Measurements from ENCODE around the gene OR1F1. TPM values are rescaled to one million over a fixed set of nuclear protein-coding genes. Genes with fewer than 3 reads are reported as not detected.
A peak's percentile ranks its signal among the peaks of the same experiment; 100 is the strongest.
"Not testable (repeated sequence)": the region's sequence is repeated elsewhere in the genome, so short reads cannot be mapped to it uniquely, and the experiment has no call there.

The OR1F1 gene
- total RNA-seq, 2 donors from 2014 or later: not detected

DNA sequence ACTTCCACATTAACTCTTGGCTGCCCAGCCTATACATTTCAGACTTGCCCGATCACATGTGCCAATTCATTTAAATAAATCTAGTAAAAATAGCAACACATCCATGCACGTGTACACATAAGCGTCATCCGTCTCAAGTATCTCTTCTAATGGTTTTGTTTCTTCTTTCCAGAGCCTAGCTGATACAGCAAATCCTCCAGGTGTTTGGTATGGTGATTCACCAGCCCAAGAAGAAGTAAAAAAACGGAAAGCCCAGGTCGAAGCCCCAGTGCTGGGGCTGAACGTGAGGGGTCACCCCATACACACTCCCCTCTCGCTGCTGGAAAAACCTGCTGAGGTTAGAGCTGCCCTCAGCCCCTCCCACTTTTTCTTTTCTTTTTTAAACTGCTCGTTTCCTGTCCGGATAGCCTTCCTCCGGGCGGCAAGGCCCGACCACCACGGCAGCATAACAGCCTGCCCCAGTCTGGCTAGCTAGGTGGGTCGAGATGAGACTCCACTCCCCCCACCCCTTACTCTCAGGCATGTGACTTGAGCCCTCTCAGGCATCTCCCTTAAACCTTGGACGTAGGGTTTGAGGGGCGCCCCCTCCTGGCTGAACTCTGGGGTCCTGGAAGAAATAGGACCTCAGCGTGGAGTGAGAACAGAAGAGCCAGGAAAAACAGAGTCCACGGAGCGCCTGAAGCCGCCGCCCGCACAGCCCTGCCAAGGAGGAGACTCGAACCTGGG, 13.9 kb upstream of the OR1F1 start:
- Mint-ChIP-seq H3K9me3 (no peaks in the 10 kb centered on the region), H3K36me3 (no peaks in the 10 kb centered on the region), H3K27ac (peak overlapping the region; percentile 69 to 88), H3K27me3 (peaks cover 35 to 36% of the 10 kb centered on the region in 2 donors), H3K4me1 (ENCODE audit: low read depth in 2 of 2) (peaks cover 25 to 31% of the 10 kb centered on the region in 2 donors), H3K4me3 (peak overlapping the region; percentile 76)
- peak; percentile 62 for DNase-seq (ENCODE audit: low spot score)
- no peak for ATAC-seq

DNA sequence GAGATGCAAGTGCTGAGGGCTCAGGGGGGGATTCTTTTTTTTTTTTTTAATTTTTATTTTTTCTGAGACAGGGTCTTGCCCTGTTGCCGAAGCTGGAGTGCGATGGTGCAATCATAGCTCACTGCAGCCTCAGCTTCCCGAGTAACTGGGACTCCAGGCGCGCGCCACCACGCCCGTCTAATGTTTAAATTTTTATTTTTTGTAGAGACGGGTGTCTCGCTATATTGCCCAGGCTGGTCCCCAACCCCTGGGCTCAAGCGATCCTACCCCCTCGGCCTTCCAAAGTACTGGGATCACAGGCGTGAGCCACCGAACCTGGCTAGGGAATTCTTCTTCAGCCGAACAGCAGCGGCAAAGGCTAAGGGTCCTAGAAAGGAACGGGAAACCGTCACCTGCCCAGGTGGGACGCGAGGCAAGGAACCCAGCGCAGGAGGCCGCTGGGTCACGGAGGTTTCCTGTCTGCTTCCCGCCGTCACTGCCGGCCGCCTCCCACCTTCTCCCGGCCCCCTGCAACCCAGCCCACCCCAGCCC, 13.3 kb upstream of the OR1F1 start:
- DNase-seq (ENCODE audit: low spot score) (no peak), ATAC-seq (no peak)
- Mint-ChIP-seq H3K36me3 (no peaks in the 10 kb centered on the region), H3K4me1 (ENCODE audit: low read depth in 2 of 2) (peaks cover 25 to 31% of the 10 kb centered on the region in 2 donors), H3K9me3 (no peaks in the 10 kb centered on the region), H3K27ac (peak overlapping the region; percentile 69 to 88), H3K27me3 (peaks cover 41 to 43% of the 10 kb centered on the region in 2 donors), H3K4me3 (peak overlapping the region; percentile 76)

DNA sequence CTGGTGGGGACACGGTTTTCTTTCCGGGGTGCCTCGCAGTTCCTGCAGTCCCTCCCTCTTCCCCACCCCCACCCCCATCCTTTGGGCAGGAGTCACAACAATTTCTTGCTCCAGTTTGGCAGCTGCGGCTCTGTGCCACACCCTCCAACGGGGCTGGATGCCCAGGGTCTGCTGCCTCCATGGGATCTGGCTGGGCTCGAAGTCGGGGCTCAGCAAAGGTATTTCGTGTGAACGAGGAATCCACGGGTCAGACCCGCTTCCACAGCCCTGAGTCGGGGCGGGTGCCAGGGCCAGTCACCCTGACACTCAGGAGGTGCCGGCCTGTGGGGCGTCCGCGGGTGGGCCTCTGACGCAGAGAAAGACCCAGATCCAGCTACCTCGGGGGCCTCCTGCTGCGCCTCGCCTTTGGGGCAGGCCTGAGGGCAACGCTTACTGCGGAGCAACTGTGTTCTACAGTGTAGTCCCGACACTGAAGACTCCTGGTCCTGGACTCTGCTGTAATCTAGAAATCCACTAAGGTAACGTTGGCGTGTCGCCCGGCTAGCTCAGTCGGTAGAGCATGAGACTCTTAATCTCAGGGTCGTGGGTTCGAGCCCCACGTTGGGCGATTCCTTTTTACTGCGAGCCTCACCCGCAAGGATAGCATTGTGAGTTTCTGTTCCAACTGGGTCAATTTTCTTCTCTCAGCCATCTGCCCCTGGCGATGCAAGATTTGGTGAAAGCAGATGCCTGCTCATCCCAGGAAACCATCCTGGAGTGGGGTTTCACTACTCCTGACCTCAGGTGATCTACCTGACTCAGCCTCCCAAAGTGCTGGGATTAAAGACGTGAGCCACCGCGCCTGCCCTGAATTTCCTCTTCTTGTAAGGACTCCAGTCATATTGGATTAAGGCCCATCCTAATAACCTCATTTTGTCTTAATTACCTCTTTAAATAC, 12.6 kb upstream of the OR1F1 start:
- Mint-ChIP-seq H3K27ac (peak overlapping the region in 1 of 2 donors; percentile 41), H3K9me3 (no peaks in the 10 kb centered on the region), H3K4me1 (ENCODE audit: low read depth in 2 of 2) (peaks cover 27 to 31% of the 10 kb centered on the region in 2 donors), H3K27me3 (peaks cover 48 to 49% of the 10 kb centered on the region in 2 donors), H3K36me3 (no peaks in the 10 kb centered on the region), H3K4me3 (peak overlapping the region; percentile 42)
- DNase-seq (ENCODE audit: low spot score): no peak
- peak in 1 of 2 donors; percentile 36 for ATAC-seq

DNA sequence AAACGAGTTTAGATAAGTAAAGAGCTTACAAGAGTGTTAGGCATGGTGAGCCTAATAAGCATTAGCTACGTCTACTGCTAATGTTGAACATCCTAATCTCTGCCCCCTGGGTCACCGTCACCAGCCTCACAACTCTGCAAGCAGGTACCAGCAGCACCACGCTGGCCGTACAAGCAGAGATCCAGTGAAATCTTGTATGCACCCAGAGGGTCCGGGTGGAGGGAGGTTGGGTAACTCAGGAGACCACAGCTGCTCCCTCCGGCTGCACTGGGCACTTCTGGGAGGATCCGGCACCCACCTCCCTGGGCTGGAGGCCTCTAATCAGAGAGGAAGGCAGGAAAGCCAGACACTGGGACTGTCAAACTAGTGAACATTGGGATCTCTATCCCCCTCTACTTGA, 8.4 kb upstream of the OR1F1 start:
- Mint-ChIP-seq H3K27ac (no peak overlapping the region), H3K36me3 (no peaks in the 10 kb centered on the region), H3K27me3 (peaks cover 49 to 62% of the 10 kb centered on the region in 2 donors), H3K4me3 (no peak overlapping the region), H3K9me3 (no peaks in the 10 kb centered on the region), H3K4me1 (ENCODE audit: low read depth in 2 of 2) (peaks cover 19 to 27% of the 10 kb centered on the region in 2 donors)
- ATAC-seq (no peak), DNase-seq (ENCODE audit: low spot score) (no peak)

DNA sequence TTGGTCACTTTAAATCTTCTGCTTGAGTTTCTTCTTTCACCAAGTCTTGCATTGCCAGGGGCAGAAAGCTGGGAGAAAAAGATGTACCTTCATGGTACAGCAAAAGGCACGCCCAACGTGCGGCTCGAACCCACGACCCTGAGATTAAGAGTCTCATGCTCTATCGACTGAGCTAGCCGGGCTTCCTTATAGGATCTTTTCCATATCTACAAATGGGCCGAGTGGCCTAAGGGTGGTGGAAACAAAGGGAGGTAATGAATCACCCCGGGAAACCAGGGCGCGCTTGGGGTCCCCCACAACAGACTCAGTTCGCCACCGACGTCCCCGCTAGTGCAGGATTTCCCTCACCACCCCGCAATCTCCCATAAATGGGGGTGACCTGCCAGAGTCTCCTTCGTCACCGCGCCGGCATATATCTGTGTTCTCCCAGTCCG, 7.5 kb upstream of the OR1F1 start:
- H3K9me3 Mint-ChIP-seq: no peaks in the 10 kb centered on the region
- no peak overlapping the region for H3K27ac Mint-ChIP-seq
- H3K27me3 Mint-ChIP-seq: peaks cover 49 to 64% of the 10 kb centered on the region in 2 donors
- H3K36me3 Mint-ChIP-seq: no peaks in the 10 kb centered on the region
- ATAC-seq: no peak
- peaks cover 19 to 25% of the 10 kb centered on the region in 2 donors for H3K4me1 Mint-ChIP-seq (ENCODE audit: low read depth in 2 of 2)
- H3K4me3 Mint-ChIP-seq: no peak overlapping the region
- no peak for DNase-seq (ENCODE audit: low spot score)

DNA sequence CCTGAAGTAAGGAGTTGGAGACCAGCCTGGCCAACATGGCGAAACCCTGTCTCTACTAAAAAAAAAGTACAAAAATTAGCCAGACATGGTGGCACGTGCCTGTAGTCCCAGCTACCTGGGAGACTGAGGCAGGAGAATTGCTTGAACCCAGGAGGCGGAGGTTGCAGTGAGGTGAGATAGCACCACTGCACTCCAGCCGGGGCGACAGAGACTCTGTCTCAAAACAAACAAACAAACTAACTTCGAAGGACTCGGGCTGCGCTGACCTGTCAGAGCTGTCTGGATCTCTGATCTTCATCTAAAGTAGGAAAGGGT, 5.8 kb upstream of the OR1F1 start:
- not testable (repeated sequence) for H3K36me3 Mint-ChIP-seq; H3K9me3 Mint-ChIP-seq; ATAC-seq; DNase-seq (ENCODE audit: low spot score)
- peak overlapping the region; percentile 85 for H3K4me3 Mint-ChIP-seq
- peaks cover 19 to 23% of the 10 kb centered on the region in 2 donors for H3K4me1 Mint-ChIP-seq (ENCODE audit: low read depth in 2 of 2)
- H3K27ac Mint-ChIP-seq: peak overlapping the region; percentile 79 to 80
- peaks cover 50 to 68% of the 10 kb centered on the region in 2 donors for H3K27me3 Mint-ChIP-seq

DNA sequence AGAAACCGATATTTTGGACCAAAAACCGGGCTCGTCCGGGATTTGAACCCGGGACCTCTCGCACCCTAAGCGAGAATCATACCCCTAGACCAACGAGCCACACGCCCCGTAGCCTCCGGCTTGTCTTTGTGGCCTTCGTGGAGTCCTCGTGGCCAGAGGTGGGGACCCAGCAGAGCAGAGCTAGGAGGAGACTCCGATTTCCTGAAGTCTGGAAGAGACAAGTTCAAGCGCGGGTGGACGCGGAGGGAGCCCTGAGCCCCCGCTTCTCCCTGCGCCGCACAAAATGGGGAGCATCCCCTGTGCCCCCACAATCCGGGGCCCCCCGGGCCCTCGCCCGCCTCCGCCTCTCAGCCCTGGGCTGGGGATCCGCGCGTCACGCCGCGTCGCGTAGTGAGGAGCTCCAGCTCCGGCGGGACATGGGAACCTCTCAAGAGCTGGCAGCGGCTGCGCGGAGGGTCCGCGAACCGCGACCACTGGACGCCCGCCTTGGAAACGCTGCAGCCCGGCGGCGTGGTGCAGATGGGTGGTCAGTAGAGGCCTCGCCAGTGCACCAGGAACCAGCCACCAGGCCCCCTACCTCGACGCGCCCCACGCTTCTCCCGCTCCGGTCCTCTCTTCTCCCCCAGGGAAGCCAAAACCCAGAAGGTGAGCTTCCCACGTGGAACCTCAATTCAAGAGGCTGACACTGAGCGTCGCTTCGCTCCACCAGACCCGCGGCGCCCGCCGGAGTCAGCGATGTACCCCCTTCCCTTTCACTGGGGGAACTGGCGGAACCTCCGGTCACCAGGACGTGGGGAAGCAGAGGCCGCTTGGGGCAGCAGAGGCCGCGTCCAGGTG, 5.2 kb upstream of the OR1F1 start:
- H3K4me1 Mint-ChIP-seq (ENCODE audit: low read depth in 2 of 2): peaks cover 23 to 29% of the 10 kb centered on the region in 2 donors
- peak overlapping the region; percentile 85 for H3K4me3 Mint-ChIP-seq
- no peaks in the 10 kb centered on the region for H3K9me3 Mint-ChIP-seq
- peaks cover 3% of the 10 kb centered on the region for H3K36me3 Mint-ChIP-seq
- ATAC-seq: peak; percentile 78 to 84
- peaks cover 48 to 68% of the 10 kb centered on the region in 2 donors for H3K27me3 Mint-ChIP-seq
- peak overlapping the region; percentile 79 to 80 for H3K27ac Mint-ChIP-seq
- DNase-seq (ENCODE audit: low spot score): no peak

DNA sequence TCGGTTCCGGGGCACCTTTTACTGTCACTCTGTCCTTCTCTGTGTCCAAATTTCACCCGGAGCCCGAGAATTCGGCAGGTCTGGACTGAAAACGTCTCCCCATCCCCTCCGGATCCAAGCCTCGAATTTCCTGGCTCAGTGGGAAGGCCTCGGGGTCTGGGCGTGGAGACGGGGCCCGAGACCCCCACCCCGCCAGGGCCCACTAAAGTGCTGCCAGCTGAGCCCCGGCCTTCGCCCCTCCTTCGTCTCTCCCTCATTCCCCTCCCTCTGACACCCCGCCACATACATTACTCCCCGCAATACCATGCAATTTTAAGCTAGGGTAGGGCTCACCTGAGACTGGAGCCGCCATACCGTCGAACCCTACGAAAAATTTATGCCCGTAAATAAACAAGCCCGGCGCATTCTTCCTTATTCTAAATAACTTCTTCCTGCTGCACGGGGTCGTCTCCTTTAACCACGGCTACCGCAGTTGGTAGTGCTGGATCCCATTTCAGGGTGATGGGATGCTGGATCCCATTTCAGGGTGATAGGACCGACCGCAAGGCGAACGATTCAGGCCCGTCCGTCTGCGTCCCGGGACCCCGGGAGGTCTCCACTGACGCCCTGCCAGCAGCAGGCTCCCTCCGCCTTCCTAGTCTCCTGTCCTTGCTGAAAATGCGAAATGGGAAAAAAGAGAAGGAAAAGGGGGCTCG, 4.4 kb upstream of the OR1F1 start:
- Mint-ChIP-seq H3K4me3 (peak overlapping the region; percentile 77), H3K36me3 (peaks cover 5% of the 10 kb centered on the region), H3K27me3 (peaks cover 45 to 68% of the 10 kb centered on the region in 2 donors), H3K27ac (peak overlapping the region; percentile 79 to 88), H3K4me1 (ENCODE audit: low read depth in 2 of 2) (peaks cover 28 to 34% of the 10 kb centered on the region in 2 donors), H3K9me3 (no peaks in the 10 kb centered on the region)
- no peak for DNase-seq (ENCODE audit: low spot score)
- ATAC-seq: no peak

DNA sequence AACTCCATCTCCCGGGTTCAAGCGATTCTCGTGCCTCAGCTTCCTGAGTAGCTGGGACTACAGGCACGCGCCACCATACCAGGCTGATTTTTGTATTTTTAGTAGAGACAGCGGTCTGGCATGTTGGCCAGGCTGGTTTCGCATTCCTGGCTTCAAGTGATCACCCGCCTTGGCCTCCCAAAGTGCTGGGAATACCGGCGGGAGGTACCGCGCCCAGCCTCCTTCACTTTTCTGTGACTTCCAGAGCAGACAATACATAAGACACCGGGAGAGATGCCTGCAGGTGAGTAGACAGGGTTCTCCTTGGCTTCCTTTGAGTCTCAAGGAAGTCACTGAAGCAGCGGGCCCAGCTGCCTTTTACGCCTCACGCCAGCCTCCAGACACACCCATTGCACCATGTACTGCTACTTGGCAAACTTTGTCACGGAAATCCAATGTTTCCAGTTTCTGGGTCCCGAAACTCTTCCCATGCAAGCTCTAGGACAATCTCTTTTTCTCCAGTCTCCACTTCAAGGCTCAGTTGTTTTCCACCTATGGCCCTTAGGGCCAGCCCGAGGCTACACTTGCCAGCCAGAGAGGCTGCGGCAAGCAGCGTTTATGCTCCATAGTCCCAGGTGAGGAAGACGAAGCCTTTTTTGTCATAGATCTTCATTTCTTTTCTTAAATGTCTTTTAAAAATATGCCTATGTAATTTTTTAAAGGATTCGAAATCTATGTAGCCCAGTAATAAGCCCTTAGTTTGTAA, 886 bp upstream of the OR1F1 start:
- ATAC-seq (no peak), DNase-seq (ENCODE audit: low spot score) (no peak)
- peak overlapping the region; percentile 75 for H3K4me3 Mint-ChIP-seq
- no peaks in the 10 kb centered on the region for H3K9me3 Mint-ChIP-seq
- H3K36me3 Mint-ChIP-seq: peaks cover 5% of the 10 kb centered on the region
- H3K27me3 Mint-ChIP-seq: peaks cover 44 to 69% of the 10 kb centered on the region in 2 donors
- H3K27ac Mint-ChIP-seq: peak overlapping the region; percentile 57 to 84
- H3K4me1 Mint-ChIP-seq (ENCODE audit: low read depth in 2 of 2): peaks cover 47 to 60% of the 10 kb centered on the region in 2 donors

DNA sequence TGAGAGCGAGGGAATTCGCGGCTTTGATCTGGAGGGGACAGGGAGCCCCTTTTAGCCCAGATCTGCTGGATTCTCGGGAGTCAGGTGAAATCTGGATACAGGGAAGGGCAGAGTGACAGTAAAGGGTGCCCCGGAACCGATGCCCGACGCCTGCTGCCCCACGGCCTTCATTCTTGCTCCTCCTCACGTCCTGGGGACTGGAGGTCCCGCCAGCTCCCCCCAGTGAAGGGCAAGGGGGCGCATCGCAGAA, 596 bp downstream of the OR1F1 start:
- no peak for ATAC-seq
- H3K4me3 Mint-ChIP-seq: peak overlapping the region; percentile 65
- no peak for DNase-seq (ENCODE audit: low spot score)
- peaks cover 5% of the 10 kb centered on the region for H3K36me3 Mint-ChIP-seq
- peaks cover 41 to 61% of the 10 kb centered on the region in 2 donors for H3K27me3 Mint-ChIP-seq
- no peaks in the 10 kb centered on the region for H3K9me3 Mint-ChIP-seq
- no peak overlapping the region for H3K27ac Mint-ChIP-seq
- peaks cover 38 to 48% of the 10 kb centered on the region in 2 donors for H3K4me1 Mint-ChIP-seq (ENCODE audit: low read depth in 2 of 2)

DNA sequence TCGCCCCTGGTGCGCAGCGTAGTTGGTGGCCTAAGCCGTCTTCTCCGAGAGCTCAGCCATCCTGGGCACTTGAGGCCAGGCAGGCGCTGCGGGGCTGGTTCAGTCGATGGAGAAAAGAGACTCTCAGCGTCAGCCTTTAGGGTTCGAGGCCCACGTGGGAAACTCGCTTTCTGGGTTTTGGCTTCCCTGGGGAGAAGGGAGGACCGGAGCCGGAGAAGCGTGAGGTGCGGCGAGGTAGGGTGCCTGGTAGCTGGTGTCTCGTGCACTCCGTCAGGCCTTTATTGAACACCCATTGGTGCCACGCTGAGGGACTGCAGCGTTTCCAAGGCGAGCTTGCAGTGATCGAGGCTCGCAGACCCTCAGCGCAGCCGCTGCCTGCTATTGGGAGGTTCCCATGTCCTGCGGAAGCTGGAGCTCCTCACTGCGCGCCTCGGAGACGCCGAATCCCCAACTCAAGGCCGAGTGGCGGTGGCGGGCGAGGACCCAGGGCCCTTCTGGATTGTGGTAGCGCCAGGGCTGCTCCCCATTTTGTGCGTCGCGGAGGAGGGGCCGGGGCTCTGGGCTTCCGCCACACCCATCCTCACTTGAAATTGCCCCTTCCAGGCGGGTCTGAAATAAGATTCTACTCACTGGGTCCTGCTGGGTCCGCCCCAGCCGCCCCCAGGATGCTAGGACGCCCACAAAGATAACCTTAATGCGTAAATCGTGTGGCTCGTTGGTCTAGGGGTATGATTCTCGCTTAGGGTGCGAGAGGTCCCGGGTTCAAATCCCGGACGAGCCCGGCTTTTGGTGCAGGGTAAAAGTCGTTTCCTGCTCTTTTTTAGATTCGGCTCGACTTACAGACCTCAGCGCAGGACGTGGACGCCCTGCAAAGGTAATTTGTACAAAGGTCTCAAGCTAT, 1.2 kb downstream of the OR1F1 start:
- Mint-ChIP-seq H3K27ac (peak overlapping the region; percentile 57 to 77), H3K36me3 (peaks cover 5% of the 10 kb centered on the region), H3K4me1 (ENCODE audit: low read depth in 2 of 2) (peaks cover 32 to 42% of the 10 kb centered on the region in 2 donors), H3K4me3 (peak overlapping the region; percentile 65), H3K9me3 (no peaks in the 10 kb centered on the region), H3K27me3 (peaks cover 40 to 61% of the 10 kb centered on the region in 2 donors)
- no peak for DNase-seq (ENCODE audit: low spot score)
- peak; percentile 66 to 67 for ATAC-seq
